IPS-NIHi7 (cell line): Measurements from ENCODE around the gene CCDC14.
"Not testable (repeated sequence)": the region's sequence is repeated elsewhere in the genome, so short reads cannot be mapped to it uniquely, and the experiment has no call there.

Experiments used
- DNase-seq: peaks from one replicate; pipeline ENCODE4 v3.0.0; 2012; ENCODE audit warnings: mixed read lengths; ENCODE audit errors: extremely low spot score

Gene CCDC14

DNA sequence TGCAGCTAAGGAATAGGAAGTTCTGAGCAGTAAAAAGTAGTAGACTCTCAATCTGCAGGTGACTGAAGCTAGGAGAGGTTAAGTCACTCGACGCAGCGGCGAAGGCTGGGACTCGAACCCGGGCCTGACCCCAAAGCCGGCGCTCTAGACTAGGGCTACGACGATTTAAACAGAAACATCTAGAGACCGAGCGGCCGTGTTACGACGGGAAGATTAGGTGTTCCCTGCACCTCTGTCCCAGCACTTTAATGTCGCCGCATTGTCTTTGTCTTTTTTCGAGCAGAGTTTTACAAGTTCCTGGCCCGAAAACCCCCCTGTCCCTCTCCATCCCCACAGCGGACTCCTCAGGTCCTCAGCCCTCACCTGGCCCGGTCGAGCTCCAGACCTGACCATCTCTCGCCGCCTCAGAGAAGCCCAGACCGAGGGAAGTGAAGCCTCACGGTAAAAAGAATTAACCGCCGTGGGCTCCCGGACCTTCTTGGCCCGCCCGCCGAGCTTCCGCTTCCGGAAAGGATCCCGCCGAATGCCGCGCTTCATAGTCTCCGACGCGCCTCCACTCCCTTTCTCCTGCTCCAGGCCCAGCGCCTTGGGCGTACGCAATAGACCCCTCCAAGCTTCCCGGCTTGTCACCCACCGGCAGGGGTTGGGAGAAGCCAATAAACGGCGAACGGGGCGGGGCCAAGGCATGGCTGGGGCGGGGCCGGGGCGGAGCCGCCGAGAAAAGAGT is at the start of gene CCDC14:
Gene CCDC14 (minus strand): TSS at position 449 of the 727 bp plus-strand sequence. CDS start 56 bp downstream, at position 393.
- peak; percentile 96 for DNase-seq

GRCh38 chr3:124008321-124008720 is 47.3 kb upstream of the CCDC14 start:
- DNase-seq, result not testable (repeated sequence)

DNA sequence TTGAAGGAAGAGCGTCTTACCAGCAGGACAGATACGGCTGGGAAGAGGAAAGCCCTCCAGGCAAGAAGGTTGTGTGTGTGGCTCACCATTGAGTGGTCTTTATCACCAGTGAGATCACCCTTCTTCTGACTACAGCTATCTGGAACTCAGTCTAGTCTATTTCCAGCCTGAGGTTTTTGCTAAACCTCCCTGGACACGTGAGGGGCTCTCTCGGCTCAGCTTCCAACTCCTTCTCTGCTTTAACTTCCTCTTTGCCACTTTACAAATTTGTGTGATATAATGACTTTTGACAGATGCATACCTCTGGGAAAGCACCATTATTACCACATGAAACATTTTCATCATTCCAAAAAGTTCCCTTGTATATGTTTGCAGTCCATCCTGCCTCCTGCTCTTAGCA is 46.2 kb upstream of the CCDC14 start:
- no peak for DNase-seq

- not testable (repeated sequence) for DNase-seq
Measured at GRCh38 chr3:124002405-124003079, 41.5 kb upstream of the CCDC14 start.

DNA sequence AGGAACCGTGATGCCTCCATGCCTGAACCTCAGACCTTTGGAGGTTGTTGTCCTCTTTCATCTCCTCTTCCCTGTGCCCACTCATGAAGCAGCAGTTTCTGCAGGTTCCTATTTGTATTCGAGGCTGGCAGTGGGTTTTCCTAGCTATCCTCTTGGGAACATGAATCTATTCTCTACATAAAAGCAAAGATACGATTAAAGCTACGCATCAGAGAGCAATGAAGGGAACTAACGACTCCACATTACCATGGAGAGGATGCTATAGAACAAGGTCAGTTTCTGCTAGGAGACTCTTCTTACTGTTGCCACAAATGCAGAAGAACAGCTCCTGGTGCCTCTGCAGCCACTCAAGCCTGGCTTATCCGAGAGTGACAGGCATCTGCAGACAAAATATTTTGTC is 40.3 kb upstream of the CCDC14 start:
- not testable (repeated sequence) for DNase-seq

GRCh38 chr3:123997543-123997942 is 36.5 kb upstream of the CCDC14 start:
- DNase-seq, result no peak

DNA sequence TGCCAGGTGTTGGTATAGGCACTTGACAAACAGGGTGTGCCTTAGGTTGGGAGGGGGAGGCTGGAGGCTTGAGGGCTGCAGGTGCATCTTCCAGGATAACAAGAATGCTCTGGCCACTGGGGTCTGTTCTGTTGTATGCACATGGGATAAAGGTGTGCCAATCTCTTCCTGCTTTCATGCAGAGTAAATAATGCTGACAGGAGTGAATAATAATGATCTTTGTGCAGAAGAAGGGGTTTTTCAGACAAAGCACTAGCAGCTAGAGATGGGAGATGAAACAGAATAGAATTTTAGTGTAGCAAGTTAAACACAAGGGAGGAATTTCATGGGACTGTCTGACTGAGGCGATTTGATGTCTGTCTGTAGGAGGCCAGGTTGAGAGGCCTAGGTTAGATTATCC is 32.8 kb upstream of the CCDC14 start:
- no peak for DNase-seq

DNA sequence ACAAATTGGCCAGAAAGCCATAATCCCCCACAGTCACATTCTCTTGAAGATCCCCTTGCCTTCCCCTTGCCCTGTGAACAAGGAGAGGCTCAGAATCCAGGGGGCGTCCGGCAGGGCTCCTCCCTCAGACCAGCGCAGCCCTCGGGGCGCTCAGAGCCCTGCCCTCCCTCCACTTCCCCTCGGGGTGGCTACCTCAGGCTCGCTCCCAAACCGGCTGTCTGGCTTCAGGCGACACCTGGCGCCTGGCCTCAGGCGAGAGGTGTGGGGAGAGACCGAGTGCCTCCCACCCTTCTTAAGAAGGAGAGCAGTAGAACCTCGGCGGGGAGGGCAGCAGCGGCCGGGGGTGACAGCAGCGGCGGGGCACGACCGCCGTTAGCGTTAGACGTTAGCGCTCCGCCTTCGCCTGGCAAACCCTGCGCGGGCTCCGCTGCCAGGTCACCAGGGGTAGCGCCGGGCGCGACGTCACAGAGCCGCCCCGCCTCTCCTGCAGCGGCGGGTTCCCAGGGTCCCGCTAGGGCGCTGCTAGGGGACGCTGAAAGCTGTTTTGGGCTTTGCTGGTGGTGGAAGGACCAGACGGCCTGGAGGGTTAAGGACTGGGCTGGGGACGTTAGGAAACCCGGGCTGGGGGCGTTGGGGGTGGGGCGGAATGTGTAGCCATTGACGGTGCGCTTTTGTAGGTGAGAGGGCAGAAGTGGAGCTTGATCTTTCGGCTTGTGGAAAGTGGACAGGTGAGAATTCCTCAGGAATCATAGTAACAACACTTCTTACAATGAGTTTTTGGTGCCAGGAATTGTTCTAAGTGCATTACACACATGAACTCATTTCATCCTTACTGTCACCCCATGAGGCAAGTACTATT is 30.9 kb upstream of the CCDC14 start, which contains the start of gene ROPN1:
Gene ROPN1 (minus strand): TSS at position 395 of the 859 bp plus-strand sequence. CDS start 11,643 bp downstream, outside the sequence.
- not testable (repeated sequence) for DNase-seq

DNA sequence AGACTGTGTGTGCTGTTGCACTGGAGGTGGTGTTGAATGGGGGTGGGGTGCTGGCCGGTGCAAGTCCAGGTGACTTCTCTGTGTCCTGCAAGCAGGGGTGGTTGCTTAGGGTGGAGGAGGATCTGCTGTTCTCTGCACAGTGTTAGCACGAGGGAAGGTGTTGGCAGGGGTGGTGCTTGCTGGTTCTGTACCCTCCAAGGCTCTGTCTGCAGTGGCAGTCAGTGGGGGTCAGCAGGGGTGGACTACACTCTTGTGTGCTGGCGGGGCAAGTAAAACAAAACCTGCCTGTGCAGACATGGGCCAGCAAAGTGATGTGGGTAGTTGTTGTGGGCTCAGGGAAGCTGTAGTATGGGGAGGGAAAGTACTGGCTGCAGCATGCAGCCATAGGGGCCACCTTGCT is 25.4 kb upstream of the CCDC14 start:
- no peak for DNase-seq

- DNase-seq, result no peak
Measured at GRCh38 chr3:123984957-123985356, 23.9 kb upstream of the CCDC14 start.

GRCh38 chr3:123984350-123984749 is 23.3 kb upstream of the CCDC14 start:
- no peak for DNase-seq

GRCh38 chr3:123981317-123981716 is 20.3 kb upstream of the CCDC14 start:
- DNase-seq, result not testable (repeated sequence)

DNA sequence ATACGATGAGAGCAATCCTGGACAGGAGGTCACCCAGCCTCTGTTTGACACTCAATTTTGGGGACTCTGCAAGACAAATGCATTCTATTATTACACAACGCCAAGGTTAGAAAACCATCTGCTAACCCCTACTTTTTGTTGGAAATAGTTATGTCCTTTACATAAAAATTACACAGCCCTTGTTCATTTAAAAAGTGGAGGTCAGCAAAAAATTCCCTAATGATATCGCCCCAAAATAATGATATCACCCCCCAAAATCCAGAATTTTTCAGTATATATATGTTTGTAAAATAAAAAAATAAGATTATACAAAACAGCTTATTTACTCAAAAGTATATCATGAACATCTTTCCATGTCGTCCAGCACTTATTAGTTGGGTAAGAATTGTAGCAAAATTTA is 19.5 kb upstream of the CCDC14 start:
- no peak for DNase-seq

DNA sequence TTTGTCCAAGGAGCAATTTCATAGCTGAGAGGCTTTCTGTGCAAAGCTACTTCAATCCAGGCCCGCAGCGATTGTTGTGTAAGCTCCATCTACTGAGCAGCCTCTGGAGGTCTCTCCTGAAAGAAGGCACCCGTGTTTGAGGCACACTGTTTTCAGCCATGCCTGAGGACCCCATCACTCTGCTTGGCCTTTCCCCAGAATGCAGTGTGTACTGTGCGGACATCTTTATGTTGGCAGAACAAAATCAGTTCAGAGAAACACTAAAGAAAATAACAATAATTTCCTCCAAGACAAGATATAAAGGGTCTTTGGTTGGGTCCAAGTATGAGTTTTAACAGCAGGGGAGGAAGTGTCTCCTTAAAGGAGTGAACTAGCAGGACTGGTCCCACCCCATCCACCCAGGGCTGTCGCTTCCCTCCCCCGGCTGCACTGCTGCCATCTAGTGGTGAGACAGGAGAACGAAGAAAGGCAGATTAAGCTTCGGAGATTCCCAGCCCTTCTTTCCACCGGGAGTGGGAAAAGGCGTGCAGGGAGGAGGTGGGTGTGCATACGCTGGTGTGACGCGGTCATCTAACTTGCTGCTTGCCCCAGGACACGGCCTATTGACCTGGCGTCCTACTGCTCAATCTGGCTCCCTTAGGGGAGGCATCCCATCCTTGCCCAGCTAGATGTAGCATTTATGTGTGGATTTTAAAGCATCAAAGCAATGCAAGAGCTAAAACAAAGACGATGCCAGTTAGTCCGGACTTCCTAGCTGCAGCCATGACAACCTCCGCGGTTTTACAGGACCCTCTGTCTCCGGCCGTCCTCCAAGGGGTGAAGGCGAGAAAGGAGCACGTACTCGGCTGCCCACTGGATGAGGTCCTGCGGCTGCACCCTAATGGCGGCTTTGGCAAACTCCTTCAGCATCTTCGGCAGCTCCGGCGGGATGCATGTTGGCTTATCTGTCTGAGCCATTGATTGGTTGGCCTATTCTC is 18.8 kb upstream of the CCDC14 start:
- DNase-seq, result peak; percentile 29

DNA sequence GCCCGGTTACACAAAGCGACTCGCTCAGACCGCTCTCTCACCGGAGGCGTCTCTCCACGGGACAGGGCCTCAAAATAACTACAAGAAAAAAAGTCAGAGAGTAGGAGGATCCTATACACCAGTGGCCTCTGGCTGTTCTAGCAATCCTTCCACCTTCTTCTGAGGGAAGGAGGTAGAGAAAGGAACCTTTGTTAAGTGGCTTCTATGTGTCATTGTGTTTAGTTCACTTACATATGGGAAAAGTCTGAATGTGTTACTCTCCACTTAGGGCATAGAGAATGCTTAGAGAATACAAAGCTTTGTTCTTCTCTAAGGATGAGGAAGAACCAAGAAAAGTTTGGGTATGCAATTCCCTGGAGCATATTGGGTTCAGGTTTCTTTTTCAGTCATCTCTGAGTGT is 15.9 kb upstream of the CCDC14 start:
- DNase-seq, result not testable (repeated sequence)

GRCh38 chr3:123976181-123976898 is 15.3 kb upstream of the CCDC14 start:
- not testable (repeated sequence) for DNase-seq

DNA sequence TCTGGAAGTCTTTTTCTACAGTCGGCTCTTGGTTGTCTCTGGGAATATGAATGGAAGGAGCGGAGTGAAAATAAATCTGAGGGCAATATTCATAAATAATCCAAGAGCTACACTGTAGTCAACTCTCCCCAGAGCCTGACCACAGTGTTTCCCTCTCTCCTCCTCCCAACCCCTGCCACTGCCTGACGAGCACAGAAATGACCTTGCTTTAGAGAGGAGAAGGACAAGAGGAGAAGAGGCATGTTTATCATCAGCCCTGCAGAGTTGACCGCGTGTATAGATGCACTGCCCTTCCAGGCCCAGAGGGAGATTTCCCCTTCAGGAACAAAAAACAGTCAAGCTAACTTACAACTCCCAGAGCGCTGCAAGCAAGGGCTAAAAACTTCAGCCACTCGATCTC is 14.0 kb upstream of the CCDC14 start:
- DNase-seq, result not testable (repeated sequence)

DNA sequence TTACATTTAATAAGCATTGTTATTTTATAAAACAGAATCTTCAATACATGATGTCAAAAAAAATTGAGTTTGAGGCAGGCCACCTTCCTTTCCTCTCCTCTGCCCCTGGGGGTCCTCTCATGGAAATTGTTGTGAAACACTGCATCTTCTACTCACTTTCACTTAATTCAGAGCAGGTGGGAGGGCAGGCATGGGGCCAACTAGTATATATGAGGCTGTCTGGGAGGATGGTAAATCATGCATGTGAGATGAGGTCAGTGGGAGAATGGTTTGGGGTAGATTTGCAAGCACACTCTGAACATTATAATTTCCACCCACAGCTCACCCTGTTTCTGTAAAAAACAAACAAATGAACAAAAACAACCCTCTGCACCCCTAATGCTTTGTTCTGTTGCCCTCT is 10.4 kb upstream of the CCDC14 start:
- no peak for DNase-seq

- DNase-seq, result not testable (repeated sequence)
Measured at GRCh38 chr3:123967260-123967659, 6.2 kb upstream of the CCDC14 start.

DNA sequence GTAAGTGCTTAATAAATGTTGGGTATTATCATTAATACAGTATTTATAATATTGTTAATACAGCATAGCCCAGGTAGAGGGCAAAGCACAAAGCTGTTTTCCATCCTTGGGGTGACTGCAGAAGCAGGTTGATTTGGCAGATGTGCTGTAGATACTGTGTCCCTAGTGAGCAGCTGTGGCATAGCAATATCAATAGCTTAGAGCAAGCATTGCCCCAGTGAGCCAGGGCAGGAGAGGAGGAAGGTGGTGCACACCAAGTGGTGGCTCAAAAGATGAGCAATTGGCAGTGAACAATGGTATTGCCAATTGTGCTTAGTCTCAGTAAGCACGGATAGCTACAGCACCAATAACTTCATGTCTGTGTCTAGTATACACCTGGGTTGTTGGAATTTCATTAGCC is 5.8 kb upstream of the CCDC14 start:
- not testable (repeated sequence) for DNase-seq
